Measurements from ENCODE around the gene SLC9C2.
"Not testable (repeated sequence)": the region's sequence is repeated elsewhere in the genome, so short reads cannot be mapped to it uniquely, and the experiment has no call there.

SLC9C2 gene

DNA sequence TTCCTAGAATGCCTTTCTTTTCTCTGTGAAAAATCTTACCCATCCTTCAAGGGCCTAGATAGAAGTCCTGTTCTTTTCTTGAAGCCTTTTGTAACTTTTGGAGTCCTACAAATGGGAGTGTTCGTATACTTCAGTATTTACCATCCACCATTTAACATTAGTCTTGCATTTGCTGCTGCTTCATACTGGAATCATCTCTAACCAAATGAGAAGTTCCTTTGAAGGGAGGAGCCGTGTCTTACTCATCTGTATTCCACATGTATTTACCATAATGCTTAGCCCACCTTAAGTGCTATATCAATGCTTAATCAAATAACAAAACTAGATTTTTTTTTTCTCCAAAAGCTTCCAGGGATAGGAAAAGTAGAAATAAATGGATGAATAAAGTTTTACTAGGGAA, 118.6 kb downstream of the SLC9C2 start:
- no peak for DNase-seq

DNA sequence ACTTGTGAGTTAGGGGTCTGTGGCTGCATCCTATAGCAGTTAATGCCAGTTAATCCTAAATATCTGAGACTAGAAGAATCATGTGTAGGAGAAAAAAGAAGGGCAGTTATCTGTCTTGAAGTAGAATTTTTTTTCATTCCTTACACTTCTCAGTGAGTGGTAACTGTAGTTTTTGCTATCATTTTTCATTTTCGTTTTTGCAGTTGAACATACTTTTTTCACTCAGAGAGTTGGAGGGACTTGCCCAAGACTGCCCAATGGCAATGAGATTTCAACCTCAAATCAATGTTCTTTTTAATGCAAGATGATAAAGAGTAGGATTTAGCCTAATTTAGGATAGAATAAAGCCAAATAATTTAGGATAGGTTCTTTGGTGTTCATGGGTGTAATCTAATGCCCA, 120.2 kb downstream of the SLC9C2 start:
- no peak for DNase-seq

DNA sequence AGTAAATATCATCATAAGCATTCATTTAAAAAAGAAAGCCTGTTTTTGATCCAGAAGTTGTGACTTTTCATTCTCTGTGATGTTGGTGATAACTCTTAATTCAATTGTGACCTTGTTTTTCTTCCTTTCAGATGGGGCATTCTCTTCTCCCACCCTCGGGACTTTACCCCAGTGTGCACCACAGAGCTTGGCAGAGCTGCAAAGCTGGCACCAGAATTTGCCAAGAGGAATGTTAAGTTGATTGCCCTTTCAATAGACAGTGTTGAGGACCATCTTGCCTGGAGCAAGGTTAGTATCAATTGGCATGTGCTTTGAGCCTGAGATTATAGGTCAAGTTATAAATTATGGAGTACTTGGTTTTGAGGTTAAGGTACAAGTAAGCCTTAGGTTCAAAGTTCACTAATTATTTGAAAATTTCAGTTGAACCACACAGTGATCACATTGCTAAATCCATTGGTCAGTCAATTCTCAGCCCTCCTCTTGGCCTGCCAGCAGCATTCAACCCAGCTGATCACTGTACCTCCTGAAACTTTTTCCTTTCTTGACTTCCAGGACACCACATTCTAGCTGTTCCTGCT, 121.6 kb downstream of the SLC9C2 start:
- no peak for DNase-seq

DNA sequence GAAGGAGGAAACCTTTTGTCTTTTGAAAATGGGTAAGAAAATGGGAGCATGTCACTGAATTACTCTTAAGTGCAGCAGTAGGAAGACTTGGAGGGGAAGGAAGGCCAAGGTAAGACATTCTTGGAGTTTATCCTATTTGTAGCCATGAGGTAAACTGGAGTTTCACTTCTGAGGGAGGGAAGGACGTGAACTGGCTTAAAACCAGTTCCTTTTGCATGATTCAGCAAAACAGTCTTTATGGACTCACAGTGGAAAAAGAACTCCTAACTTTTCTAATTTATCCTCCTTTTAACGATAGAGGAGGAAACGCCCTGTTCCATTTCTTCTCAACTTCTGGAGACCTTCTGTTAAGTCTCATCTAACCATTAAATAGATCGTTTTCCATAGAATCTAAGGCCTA, 123.2 kb downstream of the SLC9C2 start:
- DNase-seq, result no peak

DNA sequence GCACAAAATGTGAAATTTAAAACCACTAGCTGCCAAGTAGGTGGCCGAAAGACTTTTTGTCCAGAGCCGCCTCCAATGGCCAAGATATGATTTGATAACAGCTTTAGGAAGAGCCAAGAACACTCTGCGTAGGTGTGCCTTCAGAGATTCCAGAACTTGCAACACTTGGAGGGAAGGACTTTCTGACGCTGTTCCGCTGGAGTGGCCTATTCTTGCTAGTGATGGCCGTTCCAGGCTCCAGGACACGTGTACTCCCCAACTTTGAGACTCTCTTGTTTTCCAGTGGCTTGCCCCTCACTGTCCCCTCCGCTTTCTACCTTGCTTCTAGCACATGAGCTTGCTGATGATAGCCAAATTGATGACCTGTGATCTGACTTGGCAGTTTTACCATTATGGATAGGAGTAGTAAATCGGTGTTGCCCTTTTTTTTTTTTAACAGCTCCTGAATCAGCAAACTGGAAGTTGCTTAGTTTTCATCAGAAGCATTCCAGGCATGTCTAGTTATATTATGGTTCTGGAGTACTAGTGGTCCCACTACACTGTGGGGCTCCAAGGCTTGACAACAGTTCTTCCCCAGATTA, 124.7 kb downstream of the SLC9C2 start:
- DNase-seq, result no peak

DNA sequence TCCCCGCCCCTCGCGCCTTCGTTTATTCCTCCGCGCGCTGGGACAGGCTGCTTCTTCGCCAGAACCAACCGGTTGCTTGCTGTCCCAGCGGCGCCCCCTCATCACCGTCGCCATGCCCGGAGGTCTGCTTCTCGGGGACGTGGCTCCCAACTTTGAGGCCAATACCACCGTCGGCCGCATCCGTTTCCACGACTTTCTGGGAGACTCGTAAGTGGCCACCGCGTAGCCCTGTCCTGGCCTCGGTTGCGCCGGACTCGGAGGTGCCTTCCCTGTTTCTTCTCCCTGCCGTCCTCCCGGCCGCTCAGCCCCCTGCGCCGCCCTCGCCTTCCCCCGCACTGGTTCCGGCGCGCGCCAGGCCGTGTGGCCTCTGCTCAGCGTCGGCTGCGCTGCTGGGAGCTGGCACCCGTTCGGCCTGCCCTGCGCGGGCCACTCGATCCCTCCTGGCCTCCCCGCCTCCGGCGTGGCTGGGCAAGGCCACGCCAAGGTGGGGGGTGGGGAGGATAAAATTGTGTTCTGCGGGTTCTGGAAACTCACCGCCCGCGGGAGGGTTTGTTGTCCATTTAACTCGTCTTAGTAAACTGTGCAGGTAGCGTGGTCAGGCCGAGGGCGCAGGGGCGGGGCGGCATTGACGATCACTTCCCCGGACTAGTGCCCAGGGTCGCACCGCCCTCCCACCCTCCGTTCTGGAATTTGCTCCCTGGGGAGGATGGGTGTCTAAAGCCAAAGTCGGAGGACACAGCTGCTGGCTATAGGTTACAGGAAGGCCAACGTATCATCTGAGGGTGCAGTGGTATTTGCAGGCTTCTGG, 125.4 kb downstream of the SLC9C2 start, which contains the start of gene PRDX6:
Gene PRDX6 (plus strand): TSS at position 50 of the 808 bp plus-strand sequence. CDS start 63 bp downstream, at position 113.
- DNase-seq, result no peak

DNA sequence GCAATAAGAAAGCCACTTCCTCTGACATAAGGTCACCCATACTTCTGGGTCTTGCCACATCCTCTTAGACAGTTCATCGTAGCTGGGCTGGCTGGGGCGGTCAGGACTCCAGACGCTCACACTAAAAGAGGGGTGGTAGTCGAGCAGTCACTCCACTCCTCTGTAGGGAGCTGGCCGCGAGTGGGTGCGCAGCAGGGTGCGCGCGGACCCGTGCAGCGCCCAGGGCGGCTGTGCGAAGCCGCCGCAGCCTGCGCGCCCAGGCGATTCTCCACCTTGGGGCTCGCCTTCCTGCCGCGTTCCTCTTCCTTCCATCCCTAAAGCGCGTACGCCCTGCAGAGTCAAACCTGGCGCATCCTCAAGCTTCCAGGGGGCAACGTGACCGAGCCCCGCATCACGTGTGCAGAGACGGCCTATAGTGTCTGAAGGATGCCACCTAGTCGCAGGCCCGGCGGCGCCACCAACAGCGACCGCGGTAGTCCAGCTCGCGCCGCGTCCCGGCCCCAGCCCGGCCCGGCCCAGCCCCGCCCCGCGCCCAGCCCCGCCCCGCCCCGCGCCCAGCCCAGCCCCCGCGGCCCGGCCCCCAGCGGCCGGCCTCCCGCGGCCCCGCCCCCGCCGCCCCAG, 126.1 kb downstream of the SLC9C2 start:
- peak; percentile 93 for DNase-seq

DNA sequence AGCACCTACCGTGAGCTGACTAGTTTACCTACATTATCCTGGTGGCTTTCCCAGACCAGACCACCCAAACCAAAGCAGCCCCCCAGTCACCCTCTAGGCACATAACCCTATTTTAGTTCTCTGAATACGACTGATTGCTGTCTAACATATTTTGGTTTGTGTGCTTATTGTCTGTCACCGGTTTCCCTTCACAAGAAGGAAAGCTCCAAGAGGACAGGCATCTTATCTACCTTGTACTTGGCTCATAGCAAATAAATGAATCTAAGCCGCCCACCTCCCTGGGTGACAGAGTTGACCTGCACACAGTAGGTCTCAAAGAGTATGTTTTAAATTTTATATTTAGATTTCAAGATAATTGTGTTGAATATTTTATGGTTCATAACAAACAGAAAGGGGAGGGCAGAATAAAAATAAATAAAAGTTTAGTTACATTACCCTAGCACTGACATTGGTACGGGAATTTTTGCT, 126.6 kb downstream of the SLC9C2 start:
- no peak for DNase-seq

DNA sequence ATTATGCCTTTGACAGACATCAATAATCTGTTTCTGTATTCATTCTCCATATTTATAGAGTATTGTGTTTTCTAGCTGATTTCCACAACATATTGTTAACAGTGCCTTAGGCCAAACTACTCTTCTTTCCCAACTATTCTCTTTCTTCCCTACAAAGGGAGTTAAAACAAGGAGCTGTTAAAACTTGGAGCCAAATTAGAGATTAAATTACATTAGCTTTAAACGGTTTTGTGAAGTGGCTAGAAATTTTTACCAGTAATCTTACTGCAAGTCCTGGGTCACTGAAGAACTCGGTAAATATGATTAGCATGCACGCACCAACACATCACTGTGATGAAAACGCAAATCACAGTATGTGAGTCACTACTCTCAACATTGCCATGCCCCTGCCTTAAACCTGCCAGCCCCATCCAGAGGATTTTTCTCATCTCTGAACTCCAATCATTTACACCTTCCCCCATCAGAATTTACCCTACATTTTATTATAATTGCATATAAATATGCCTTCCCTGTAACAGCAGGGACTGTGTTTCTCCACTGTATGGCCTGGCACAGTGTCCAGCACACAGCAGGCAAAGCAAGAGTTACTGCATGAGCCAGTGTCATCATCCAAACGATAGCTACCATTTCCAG, 127.2 kb downstream of the SLC9C2 start:
- DNase-seq, result no peak

DNA sequence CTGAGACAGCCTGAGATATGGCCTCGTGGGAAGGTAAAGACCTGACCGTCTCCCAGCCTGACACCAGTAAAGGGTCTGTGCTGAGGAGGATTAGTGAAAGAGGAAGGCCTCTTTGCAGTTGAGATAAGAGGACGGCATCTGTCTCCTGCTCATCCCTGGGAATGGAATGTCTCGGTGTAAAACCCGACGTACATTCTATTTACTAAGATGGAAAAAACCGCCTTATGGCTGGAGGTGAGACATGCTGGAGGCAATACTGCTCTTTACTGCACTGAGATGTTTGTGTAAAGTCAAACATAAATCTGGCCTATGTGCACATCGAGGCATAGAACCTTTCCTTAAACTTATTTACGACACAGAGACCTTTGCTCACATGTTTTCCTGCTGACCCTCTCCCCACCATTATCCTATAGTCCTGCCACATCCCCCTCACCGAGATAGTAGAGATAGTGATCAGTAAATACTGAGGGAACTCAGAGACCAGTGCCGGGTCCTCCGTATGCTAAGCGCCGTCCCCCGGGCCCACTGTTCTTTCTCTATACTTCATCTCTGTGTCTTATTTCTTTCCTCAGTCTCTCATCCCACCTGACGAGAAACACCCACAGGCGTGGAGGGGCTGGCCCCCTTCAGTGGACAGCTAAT, 128.0 kb downstream of the SLC9C2 start:
- not testable (repeated sequence) for DNase-seq

DNA sequence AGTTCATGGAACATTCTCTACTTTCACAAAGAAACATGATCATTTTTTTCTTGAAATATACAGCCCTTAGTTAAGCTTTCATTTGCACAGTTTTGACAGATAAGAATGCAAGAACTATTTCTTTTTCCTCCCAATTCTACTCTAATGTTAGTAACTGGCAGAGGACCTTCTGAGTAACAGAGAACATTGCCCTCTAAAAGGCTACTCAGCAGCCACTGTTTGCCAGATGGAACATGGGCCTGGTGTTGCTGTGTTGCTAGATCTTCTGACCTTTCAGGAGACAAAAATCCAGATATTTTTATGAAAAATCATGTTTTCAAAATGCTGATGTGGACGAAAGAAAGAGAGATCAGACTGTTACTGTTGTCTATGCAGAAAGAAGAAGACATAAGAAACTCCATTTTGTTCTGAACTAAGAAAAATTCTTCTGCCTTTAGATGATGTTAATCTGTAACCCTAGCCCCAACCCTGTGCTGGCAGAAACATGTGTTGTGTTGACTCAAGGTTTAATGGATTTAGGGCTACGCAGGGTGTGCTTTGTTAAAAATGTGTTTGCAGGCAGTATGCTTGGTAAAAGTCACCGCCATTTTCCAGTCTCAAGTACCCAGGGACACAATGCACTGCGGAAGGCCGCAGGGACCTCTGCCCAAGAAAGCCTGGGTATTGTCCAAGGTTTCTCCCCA, 128.6 kb downstream of the SLC9C2 start:
- DNase-seq, result no peak

DNA sequence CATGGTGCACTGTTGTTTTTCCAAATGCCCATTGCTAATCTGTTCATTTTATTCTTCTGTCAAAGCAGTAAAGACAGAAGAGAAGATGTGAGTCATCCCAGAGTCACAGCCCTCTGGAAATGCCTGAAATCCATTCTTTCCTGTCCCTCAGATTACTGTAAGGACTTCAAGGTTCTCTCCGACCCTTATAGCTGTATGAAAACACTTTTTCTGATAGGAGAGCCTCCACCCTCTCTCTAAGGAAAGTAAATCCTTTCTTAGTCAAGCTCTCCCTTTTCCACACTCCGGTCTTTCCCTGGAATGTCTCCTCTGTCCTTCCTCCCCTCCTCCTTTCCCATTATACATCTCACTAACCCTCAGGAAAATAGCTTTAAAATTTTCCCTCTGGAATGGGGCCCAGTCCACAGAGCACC, 129.3 kb downstream of the SLC9C2 start:
- DNase-seq, result no peak

DNA sequence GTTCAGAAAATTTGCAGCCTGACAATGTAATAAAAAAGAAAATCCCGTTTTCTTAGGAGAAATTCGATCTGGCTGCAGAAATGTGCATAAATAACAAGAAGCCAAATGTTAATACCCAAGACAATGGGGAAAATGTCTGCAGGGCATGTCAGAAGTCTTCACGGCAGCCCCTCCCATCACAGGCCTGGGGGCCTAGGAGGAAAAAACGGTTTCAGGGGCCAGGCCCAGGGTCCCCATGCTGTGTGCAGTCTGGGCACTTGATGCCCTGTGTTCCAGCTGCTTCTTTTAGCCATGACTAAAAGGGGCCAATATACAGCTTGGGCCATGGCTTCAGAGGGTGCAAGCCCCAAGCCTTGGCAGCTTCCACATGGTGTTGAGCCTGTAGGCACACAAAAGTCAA, 132.3 kb downstream of the SLC9C2 start:
- DNase-seq, result no peak

DNA sequence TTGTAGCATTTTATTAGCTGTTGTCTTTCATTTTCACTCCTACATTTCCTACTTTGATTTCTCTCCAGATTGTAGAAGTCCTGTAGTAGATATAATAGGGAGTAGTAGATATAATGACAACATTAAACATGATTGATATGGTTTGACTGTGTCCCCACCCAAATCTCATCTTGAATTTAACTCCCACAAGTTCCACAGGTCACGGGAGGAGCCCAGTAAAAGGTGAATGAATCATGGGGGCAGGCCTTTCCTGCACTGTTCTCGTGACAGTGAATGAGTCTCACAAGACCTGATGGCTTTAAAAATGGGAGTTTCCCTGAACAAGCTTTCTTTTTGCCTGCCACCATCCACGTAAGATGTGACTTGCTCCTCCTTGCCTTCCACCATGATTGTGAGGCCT, 133.2 kb downstream of the SLC9C2 start:
- no peak for DNase-seq

DNA sequence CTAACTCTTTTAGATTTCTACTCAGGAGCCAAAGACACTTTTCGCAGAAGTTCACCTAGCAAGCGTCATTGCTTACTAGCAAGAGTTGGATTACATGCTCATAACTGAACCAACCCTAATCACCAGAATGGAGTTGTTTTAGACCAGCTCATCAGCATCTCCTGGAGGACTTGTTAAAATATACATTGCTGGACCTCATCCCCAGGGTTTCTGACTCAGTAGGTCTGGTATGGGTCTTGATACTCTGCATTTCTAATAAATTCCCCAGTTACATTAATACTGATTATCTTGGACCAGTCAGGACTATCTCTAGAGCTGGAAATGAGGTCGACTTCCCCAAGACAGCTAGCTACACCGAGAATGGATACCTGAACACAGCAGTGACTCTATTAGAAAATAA, 135.4 kb downstream of the SLC9C2 start:
- no peak for DNase-seq

DNA sequence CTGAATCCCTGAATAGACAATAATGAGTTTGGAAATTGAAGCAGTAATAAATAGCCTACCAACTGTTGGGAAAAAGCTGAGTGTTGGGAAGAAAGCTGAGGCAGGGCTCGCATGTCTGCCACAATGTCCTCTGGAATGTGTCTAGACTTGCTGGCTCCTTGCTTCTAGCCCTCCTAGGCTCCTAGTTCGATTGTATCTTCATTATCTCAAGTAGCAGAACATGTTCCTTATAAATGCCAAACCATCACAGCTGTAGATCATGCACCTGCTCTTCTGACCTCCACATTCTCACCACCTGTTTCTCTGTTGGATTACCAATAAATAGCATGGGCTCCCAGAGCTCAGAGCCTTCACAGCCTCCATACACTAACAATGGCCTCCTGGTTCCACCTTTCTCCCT, 138.7 kb downstream of the SLC9C2 start:
- DNase-seq, result not testable (repeated sequence)

DNA sequence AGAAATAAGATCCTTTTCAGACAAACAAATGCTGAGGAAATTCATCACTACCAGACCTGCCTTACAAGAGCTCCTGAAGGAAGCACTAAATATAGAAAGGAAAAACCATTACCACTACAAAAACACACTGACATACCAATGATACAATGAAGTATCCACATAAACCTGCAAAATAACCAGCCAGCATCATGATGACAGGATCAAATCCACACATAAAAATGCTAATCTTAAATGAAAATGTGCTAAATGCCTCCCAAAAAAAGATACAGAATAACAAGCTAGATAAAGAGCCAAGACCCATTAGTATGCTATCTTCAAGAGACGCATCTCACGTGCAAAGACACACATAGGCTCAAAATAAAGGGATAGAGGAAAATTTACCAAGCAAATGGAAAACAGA, 140.2 kb downstream of the SLC9C2 start:
- not testable (repeated sequence) for DNase-seq

DNA sequence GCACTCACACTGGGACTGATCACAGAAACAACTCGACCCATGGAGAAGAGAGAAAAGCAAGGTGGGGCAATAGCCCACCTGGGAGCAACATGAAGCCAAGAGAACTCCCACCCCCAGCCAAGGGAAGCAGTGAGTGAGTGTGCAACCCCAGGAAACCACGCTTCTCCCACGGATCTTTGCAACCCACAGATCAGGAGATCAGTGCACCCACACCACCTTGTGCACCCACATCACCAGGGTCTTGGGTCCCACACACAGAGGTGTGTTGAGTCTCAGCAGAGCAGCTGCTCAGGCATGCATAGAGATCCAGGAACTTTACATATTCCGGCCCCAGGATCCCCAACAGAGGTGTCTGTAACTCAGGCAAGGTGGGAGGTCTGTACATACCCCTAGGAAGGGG, 143.0 kb downstream of the SLC9C2 start:
- no peak for DNase-seq

DNA sequence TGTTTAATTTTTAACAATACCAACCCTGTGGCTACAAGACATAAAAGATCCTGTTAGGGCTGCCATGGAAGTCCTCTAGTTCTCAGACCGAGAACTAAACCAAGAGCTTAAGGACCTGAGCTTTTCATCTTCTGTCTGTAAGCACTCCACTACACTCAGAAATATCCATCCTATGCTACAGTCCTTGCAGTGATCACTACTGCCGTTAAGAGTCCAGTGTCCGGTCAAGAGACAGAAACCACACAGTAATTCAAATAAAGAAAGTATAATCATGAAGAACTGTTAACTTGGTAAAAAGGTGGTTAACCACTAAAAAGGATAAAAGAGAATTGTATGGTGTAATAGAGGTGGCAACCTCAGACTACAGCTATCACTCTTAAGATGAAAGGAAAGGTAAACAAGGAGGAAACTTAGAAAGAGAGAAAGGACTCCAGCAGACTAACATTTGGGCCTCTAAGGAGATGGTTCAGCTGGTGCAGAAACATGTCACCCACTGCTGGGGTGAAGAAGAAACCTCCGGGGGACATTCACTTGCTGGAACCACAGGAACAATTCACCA, 147.8 kb downstream of the SLC9C2 start:
- no peak for DNase-seq

DNA sequence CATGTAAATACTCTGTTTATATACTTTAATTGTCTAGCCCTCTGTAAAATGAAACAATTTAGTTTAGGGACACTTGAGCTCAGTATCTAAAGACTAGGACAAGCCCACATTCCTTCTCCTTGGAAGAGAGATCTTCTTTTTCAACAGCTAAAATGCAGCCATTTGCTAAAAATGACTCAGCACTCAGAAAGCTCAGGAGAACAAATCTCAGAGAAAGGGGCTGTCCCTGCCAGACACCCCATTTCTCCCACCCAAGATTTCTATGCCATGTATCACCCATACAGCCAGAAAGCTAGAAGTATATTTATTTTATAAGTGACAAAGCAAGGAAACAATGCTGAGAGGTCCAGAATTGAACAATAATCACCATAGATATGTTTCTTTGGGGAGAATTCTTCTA, 148.9 kb downstream of the SLC9C2 start:
- no peak for DNase-seq

DNA sequence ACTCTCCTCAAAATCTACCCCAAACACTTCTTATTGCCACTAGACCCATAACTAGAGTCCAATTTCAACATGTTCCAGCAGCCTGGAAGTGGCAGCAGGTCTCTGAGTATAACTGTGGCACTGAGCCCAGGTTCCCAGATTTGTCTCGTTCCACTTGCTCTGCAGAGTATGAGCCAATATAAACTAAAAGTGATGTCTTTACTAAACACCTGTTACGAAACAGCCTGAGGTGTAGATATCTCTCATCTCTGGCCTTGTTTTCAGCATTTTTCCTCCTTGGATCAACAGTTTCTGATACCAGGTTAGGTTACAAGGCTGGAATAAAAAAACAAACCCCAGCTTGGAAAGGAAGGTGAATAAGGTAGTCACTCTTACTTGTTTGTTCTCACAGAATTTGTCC, 150.9 kb downstream of the SLC9C2 start:
- no peak for DNase-seq
